Skin of body (tissue), 2 donors: Measurements from ENCODE around the gene TTC28. TPM values are rescaled to one million over a fixed set of nuclear protein-coding genes. Genes with fewer than 3 reads are reported as not detected.

Experiments used
- DNase-seq: peaks from one replicate; lab custom pipeline; 2025; lab: John Stamatoyannopoulos, UW
- total RNA-seq: library from RNA; depleted of rRNA; stranded (reverse); fragments of >200 nt; gene quantifications from one replicate; pipeline ENCODE4 v1.2.3, GENCODE V29; 2014

Gene TTC28
- total RNA-seq, 1 donor from 2014 or later, result 29.0 TPM

DNA sequence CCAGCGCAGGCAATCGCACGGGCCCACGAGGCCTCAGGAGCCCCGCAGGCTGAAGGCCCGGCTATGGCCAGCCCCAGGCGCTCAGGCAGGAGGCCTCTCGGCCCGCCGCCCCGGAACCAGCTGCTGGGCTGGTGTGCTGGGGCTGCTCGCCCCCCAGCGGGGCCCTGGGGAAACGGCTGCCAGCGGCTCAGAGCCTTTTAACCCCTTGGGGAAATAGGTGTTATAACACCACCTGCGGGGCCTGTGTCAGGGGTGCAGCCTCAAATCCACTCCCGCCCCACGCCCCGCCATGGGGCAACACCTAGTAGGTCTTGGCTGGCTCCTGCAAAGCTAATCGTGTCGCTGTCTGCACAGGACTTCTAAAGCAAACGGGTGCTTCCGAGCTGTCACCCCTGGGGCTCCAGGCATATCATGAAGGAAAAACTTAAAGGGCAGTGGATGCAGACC, 237.4 kb downstream of the TTC28 start:
- DNase-seq, result peak; percentile 58

DNA sequence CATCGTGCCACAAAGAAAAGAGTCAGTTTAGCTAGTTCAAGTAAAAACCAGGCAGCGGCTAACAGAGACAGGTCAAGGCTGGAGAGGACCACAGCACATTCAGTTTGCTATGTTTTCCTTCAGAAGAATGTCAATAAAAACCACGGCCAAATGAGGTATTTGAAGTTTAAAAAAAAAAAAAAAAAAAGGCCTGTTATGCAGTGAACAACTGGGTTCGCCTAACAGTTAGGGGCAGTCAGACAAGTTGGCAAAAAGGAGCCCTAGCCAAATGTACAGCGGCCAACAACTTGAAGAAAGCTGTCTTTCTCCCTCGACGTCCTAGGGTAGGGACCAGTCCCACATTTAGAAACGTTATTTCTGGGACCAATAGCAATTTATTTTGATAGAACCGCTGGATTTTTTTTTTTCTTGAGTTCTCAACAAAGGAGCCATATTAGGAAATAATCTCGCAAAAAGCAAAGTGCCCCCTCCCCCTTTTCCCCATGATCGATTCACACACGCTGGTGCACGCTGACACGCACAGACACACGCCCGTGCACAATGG, 237.8 kb downstream of the TTC28 start:
- DNase-seq, result peak; percentile 11

DNA sequence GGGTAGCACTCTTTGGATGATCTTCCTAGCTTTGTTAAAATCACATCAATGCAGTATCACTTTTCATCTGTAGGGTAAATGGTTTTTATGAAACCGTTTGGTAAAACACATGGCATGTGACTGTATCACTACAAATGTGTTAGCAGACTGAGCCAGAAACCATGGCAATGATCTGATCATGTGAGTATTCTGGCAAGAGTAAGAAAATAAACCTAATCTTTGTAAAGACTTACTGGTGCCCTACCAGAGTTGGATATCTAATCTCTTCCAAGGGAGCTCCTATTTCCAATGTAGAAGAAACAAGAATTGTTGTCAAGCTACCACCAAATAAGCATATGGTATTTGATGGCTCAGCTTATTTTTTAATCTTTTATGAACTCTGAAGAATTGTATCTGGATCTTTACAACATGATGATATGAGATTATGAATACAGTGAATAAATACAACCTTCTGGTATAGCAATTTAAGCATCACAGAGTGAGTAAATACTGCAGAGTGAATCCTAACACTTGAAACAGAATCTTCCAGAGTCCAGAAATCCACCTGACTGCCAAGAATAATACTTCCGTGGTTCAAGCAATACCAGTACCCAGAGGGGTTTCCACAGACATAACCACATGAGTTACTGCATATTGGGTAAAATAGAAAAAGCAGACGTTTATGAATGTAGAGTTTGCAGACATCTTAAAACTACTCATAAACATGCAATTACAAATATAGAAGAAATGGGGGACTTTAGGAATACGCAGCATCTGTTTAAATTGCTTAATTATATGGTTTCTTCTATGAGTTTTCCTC, 238.8 kb downstream of the TTC28 start:
- peak; percentile 1 for DNase-seq

DNA sequence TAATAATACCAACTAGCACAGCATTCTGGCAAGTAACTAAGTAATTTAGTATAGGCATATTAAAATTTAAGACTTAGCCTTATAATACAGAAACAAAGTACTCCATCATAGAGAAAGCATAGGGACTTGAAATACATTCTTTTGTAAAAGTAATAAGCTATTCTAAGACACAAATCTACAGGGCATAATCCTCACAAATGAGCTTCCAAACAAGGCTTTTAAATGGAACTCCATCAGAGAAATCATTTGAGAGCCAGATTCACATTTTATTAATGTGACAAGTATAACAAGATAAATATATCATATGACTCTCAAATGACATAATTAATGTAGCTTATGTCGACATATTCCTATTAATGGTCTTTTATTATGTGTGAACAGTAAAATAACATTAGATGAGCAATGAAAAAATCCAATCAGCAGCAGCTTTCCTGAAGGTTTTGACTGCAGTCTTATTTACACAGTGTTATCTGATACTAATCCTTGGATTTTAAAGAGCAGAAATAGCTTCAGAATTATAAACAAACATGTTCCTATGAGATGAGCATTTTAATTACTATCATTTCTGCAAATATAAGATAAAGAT, 241.4 kb downstream of the TTC28 start:
- DNase-seq, result no peak

DNA sequence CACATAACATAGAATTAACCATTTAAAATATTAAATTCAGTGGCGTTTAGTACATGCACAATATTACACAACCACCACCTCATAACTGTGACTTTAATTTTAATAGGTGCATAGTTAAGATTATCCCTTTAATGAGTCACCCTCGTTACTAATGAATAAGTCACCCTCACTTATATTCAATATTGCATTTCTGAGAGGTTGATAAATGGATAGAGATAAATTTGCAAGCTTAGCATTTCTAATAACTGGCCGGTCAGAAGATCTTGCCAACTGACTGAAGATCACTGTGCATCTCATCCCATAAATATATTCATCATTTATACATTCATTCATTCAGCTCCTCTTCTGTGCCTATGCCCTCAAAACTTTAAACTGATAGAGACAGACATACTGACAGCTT, 243.7 kb downstream of the TTC28 start:
- DNase-seq, result no peak

GRCh38 chr22:28435140-28435768, 244.4 kb downstream of the TTC28 start:
- no peak for DNase-seq

DNA sequence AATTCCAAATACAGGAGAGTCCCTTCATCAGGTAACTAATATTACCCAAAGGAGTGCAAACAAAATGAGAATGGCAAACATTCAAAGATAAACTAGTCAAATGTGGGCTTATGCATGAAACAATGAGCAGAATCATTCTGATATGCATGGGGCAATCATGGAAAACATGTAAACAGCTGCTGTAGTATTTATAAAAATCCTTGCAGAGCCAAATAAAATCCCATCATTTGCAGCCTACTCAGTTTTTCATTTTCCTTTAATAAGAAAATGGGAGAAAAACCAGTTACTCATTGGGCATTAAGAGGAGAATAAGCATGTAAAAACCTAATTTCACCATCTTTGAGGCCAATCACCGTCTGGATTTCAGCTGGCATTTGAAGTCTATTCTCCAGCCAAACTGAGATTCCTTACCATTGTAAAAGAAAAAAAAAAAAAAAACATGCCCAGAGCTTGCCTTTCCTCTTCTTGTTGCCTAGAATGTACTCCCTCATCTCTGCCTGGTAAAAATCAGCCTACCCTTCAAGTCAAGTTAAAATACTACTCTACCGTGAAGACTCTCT, 249.1 kb downstream of the TTC28 start:
- DNase-seq, result no peak

DNA sequence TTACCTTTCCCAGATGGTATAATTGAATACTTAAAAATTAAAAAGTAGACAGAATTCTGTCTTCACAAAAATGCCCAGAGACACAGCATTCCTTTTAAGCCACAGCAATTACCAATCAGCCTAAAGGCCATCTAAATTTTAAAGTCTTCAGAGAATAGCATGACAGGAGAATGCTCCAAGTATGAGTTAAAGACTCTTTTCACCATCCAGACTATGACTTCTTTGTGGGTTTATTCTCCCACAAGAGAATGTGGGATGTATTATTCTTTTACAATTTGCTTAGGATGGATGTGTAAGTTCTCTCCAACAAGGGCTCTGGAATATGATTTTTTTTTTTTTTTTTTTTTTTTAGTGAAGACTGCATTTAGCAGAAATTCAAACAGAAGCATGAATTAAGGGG, 249.9 kb downstream of the TTC28 start:
- no peak for DNase-seq

GRCh38 chr22:28428271-28428670, 251.4 kb downstream of the TTC28 start:
- DNase-seq, result no peak

DNA sequence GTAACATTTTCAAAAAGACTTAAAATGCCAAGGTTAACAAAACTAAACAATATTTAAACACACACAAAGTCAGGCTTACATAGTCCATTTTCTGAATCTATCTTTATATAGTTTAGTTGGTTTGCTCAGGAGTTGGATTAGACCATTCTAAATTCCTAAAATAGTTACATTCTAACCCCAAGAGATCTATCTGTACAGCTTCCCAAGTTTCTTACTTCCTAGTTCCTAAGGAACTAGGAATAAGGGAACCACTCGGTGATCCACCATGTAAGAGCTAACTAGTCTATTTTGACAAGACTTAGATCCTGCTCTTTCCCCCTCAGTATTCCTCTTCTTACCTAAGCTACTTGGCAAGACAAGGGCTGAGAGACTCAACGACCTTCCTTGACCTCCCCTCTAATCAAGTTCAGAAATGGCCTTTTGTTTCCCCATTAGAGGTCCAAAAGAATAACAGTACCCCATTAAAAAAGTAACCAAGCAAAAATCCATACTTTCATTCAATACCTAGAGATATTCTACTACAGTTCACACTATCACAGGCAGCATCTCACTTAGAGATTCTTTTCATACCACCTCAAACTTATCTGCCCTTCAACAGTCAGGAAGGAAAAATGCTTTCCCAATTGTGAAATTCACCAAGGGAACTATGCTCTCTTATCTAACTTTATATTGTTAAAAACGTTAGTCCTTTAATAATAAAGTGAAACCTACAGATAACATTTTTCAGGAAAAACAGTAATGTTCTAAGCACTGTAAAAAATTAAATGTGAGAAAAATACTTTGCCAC, 253.1 kb downstream of the TTC28 start:
- DNase-seq, result no peak

- no peak for DNase-seq
These were observed 254.4 kb downstream of the TTC28 start for GRCh38 chr22:28425211-28425610.

DNA sequence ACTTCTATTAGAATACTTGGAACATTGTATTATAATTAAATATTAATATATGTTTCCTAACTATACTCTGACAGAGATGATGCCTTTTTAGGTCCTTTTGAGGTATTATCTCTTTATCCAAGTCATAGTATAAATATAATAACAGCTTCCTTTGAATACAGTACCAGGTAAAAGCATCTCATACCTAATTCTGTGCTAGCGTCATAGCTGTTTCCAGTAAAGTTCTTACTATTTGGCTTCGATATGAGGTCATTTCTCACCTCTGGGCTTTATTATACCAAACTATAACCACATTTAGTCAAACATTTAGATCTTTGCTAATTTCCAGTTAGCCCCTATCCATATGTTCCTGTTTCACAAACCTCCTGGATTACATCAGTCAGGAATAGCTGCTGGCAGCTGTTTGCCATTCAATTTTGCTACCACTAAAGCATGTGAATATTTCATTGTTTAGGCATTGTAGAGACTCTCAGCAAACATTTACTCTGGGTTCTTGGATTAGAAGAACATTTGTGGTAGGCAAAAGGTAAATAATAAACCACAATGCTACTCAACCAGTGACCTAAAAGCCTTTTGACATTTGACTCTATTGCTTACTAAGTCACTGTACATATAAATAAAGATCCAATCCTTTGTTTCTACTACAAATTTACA, 255.1 kb downstream of the TTC28 start:
- no peak for DNase-seq

DNA sequence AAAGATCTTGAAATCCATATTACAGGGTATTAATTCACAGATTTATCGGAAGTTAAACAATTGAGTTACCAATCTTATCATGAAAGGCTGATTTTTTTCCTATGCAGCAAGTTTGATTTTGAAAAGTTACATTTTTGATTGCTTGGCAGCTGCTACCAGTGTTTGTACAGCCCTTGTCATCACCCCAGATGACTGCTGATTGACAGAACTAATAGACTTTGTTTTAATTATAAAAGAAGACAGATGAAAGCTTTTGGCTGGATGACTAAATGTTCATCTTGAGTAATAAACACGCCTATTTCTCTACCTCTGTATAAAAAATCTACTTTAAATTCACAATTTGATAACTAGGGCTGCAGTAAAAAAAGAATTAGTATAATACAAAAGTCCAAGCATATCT, 259.7 kb downstream of the TTC28 start:
- DNase-seq, result no peak

DNA sequence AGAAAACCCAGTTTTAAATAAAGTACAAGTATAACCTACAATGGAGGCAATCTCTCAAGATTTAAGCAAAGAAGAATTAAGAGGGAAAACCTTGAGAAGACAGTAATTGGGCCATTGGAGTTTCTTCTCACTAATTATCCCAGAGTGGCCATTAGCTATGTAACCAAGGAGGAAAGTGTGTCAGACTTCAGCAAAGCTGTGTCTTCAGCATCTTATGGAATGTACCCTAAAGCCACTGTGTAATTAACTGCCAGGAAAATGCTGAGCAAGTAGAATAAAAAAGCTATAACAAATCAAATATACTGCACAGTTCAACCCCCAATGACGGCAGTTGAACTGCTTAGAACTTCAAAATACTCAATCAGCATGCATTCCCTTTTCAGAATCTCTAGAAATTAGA, 261.6 kb downstream of the TTC28 start:
- no peak for DNase-seq

GRCh38 chr22:28417431-28417830, 262.2 kb downstream of the TTC28 start:
- no peak for DNase-seq

- DNase-seq, result no peak
These were observed 264.7 kb downstream of the TTC28 start for GRCh38 chr22:28414913-28415312.

GRCh38 chr22:28413612-28414399, 265.8 kb downstream of the TTC28 start:
- DNase-seq, result peak; percentile 23

GRCh38 chr22:28412109-28412508, 267.5 kb downstream of the TTC28 start:
- no peak for DNase-seq

GRCh38 chr22:28411125-28411524, 268.5 kb downstream of the TTC28 start:
- no peak for DNase-seq
